Prostate gland (tissue), 2 donors: ENCODE results near the gene FGF2. TPM values are rescaled to one million over a fixed set of nuclear protein-coding genes. Genes with fewer than 3 reads are reported as not detected.

Source experiments
- DNase-seq: peaks from one replicate; pipeline ENCODE4 v3.0.0-alpha.2; 2019; ENCODE audit warnings: low spot score
- H3K27ac ChIP-seq, 2 donors: fragments of 200-600 bp; sonication (generic); 2 replicates each; pipeline ENCODE4 v1.5.1; 2017 to 2019
- H3K27me3 ChIP-seq: fragments of 200-600 bp; sonication (generic); replicated peaks from 2 replicates; pipeline ENCODE4 v1.5.1; 2019; ENCODE audit not compliant: insufficient read depth
- H3K36me3 ChIP-seq, 2 donors: fragments of 200-600 bp; sonication (generic); 1 replicate in 1 of 2; 2 replicates in 1 of 2; pipeline versions ENCODE4 v1.5.1 to v1.8.1; 2017 to 2019
- H3K4me1 ChIP-seq: fragments of 200-600 bp; sonication (generic); replicated peaks from 2 replicates; pipeline ENCODE4 v1.5.1; 2019
- H3K4me3 ChIP-seq, 2 donors: fragments of 200-600 bp; sonication (generic); 2 replicates each; pipeline ENCODE4 v1.5.1; 2017 to 2019
- H3K9me3 ChIP-seq: fragments of 200-600 bp; sonication (generic); 2 replicates; pipeline ENCODE4 v1.5.1; 2017
- POLR2A ChIP-seq: fragments of 450-650 bp; IDR thresholded peaks from one replicate; pipeline ENCODE4 v1.6.1; 2016; ENCODE audit warnings: antibody characterized with exemption, mild to moderate bottlenecking
- POLR2AphosphoS5 ChIP-seq: sonication (generic); formaldehyde crosslinking; IDR thresholded peaks from one replicate; pipeline ENCODE4 v1.6.1; 2017; ENCODE audit warnings: antibody characterized with exemption
- WGBS: methylation state at CpG from one replicate; pipeline ENCODE4 v1.1.5; 2018; 5-methylcytosine and 5-hydroxymethylcytosine counted together
- intact Hi-C: fragments of 100-400 bp; cut with DNase I; formaldehyde crosslinking; loops from one replicate; pipeline ENCODE4 v1.14.2; 2022
- total RNA-seq, 2 donors: library from RNA; depleted of rRNA; stranded (reverse); fragments of >200 nt; gene quantifications; one replicate each; pipeline ENCODE4 v1.1.0, GENCODE V29; 2016
- TF ChIP-seq, protein P1 (sequence below), 4 experiments: fragments of 200-600 bp in 2 of 4; fragments of 450-650 bp in 2 of 4; sonication (generic) in 2 of 4; IDR thresholded peaks; 1 replicate in 3 of 4; 2 replicates in 1 of 4; pipeline ENCODE4 v1.5.1; 2016 to 2019; ENCODE audit warnings: antibody characterized with exemption in 4 of 4, mild to moderate bottlenecking in 2 of 4, moderate library complexity in 2 of 4

Gene FGF2
- total RNA-seq, 2 donors from 2014 or later = 4.4 to 4.8 TPM

DNA sequence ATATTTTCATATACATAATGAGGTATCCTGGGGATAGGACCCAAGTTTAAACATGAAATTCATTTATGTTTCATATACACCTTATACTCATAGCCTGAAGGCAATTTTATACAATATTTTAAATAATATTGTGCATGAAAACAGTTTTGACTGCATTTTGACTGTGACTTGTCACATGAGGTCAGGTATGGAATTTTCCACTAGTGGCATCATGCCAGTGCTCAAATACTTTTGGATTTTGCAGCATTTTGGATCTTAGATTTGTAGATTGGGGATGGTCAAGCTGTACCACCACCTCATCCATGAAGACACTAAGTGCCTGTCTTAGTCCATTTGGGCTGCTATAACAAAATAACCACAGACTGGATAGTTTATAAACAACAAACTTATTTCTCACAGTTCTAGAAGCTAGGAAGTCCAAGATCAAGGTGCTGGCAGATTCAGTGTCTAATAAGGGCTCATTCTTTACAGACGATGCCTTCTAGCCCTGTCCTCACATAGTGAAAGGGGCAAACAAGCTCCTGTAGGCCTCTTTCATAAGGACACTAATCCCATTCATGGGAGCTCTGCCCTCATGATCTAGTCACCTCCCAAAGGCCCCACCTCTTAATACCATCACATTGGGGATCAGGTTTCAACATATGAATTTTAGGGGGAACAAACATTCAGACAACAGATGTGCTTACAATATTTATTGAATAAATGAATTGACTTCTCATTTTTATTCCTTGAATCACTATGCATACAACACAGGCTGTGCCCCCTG, 86.4 kb downstream of the FGF2 start:
- H3K4me3 ChIP-seq = no peak overlapping the region
- no peak for DNase-seq
- no peaks in the 10 kb centered on the region for H3K9me3 ChIP-seq
- H3K27ac ChIP-seq = no peak overlapping the region
- TF ChIP-seq POLR2AphosphoS5 (no peak), POLR2A (no peak)
- TF ChIP-seq, protein P1, sequence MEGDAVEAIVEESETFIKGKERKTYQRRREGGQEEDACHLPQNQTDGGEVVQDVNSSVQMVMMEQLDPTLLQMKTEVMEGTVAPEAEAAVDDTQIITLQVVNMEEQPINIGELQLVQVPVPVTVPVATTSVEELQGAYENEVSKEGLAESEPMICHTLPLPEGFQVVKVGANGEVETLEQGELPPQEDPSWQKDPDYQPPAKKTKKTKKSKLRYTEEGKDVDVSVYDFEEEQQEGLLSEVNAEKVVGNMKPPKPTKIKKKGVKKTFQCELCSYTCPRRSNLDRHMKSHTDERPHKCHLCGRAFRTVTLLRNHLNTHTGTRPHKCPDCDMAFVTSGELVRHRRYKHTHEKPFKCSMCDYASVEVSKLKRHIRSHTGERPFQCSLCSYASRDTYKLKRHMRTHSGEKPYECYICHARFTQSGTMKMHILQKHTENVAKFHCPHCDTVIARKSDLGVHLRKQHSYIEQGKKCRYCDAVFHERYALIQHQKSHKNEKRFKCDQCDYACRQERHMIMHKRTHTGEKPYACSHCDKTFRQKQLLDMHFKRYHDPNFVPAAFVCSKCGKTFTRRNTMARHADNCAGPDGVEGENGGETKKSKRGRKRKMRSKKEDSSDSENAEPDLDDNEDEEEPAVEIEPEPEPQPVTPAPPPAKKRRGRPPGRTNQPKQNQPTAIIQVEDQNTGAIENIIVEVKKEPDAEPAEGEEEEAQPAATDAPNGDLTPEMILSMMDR (IDR thresholded peaks at IDR 0.05) = no peak
- 90% methylated on average over 1 of the region's 1 CpG for WGBS
- H3K36me3 ChIP-seq = no peaks in the 10 kb centered on the region
- no peaks in the 10 kb centered on the region for H3K27me3 ChIP-seq
- intact Hi-C loops = loop anchor here (5.0 kb wide), 1 partner anchor 156 kb away; no protein-coding TSS in a partner anchor
- H3K4me1 ChIP-seq = no peaks in the 10 kb centered on the region

DNA sequence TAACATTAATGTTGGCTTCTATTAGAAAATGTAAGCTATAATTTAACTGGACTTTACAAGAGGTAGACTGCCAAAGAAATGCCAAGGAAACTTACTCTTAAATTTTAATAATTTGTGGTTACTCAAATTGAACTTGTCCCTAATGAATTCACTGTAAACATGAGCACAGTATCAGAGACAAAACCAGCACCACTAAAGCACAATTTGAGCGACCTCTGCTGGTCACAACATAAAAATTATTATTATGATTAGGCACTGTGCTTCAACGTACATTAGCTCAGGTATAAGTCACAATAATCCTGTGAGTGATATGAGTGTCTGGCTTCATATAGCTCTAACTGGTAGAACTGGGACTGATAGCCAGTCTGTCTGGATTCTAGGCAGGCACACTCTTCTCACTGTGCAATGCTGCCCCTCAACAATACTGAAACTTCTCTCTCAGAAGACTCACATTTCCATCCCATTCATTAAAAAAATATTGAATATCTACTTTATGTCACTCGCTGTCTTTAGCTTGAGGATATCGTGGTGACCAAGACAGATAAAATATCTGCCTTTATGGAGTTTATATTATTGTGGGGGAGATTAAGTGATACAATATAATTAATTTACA, 87.8 kb downstream of the FGF2 start:
- H3K27ac ChIP-seq = no peak overlapping the region
- DNase-seq = no peak
- no peaks in the 10 kb centered on the region for H3K36me3 ChIP-seq
- H3K4me1 ChIP-seq = no peaks in the 10 kb centered on the region
- WGBS = 47% methylated on average over 4 of the region's 4 CpGs
- H3K4me3 ChIP-seq = no peak overlapping the region
- no peaks in the 10 kb centered on the region for H3K27me3 ChIP-seq
- TF ChIP-seq, protein P1 (IDR thresholded peaks at IDR 0.05) = peak; percentile 10 to 70 (median 36)
- TF ChIP-seq POLR2AphosphoS5 (no peak), POLR2A (no peak)
- no peaks in the 10 kb centered on the region for H3K9me3 ChIP-seq
- intact Hi-C loops = loop anchor here (5.0 kb wide), 1 partner anchor 157 kb away; no protein-coding TSS in a partner anchor

DNA sequence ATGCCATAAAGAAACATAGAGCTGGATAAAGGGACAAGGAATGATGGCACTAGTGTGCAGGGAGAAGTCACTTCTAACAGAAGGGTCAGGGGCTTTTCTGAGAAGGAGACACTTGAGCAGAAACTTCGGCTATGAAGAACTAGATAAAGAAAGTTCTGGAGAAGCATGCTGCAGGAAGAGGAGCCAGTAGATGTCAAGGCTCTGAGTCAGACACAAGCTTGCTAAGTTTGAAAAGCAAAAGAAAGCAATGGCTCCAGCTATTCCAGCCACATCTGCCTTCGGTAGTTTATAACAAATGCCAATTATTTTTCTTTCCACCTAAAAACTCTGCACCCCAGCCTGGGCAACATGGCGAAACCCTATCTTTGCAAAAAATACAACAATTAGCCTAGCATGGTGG, 88.3 kb downstream of the FGF2 start:
- DNase-seq = no peak
- 76% methylated on average over 3 of the region's 3 CpGs for WGBS
- Histone ChIP-seq H3K36me3 (no peaks in the 10 kb centered on the region), H3K4me1 (no peaks in the 10 kb centered on the region), H3K27me3 (no peaks in the 10 kb centered on the region), H3K4me3 (no peak overlapping the region), H3K27ac (no peak overlapping the region), H3K9me3 (no peaks in the 10 kb centered on the region)
- intact Hi-C loops = loop anchor here (5.0 kb wide), 1 partner anchor 158 kb away; no protein-coding TSS in a partner anchor
- TF ChIP-seq POLR2AphosphoS5 = no peak
- TF ChIP-seq, protein P1 (IDR thresholded peaks at IDR 0.05) = no peak
- TF ChIP-seq POLR2A = no peak

DNA sequence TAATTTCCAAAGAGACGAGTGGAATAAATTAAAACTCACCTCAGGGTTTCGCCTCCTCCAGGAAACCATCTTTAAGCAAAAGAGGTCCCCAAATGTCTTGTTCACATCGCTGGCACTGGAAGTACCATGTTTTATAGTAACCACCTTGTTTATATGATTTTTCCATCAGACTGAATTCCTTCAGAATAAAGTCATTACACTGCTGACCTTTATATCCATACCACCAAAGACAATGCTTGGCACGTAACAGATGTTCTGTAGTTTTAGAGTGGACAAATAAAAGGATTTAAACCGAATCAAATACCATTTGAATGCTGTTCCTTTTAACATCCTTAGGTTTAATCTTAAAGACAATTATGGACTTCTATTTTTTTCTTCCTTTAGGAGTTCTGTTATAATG, 91.1 kb downstream of the FGF2 start:
- intact Hi-C loops = no loop called here
- TF ChIP-seq, protein P1 (IDR thresholded peaks at IDR 0.05) = no peak
- TF ChIP-seq POLR2A = no peak
- no peak for TF ChIP-seq POLR2AphosphoS5
- no peak overlapping the region for H3K4me3 ChIP-seq
- no peaks in the 10 kb centered on the region for H3K27me3 ChIP-seq
- H3K36me3 ChIP-seq = no peaks in the 10 kb centered on the region
- WGBS = 94% methylated on average over 5 of the region's 5 CpGs
- H3K9me3 ChIP-seq = no peaks in the 10 kb centered on the region
- no peak for DNase-seq
- H3K27ac ChIP-seq = no peak overlapping the region
- no peaks in the 10 kb centered on the region for H3K4me1 ChIP-seq
